SK-N-MC (cell line): Measurements from ENCODE around the gene LRP8.

Source experiments
- EZH2 ChIP-seq: fragments of 200-600 bp; sonication (generic); IDR thresholded peaks from one replicate; pipeline ENCODE4 v1.6.1; 2017; ENCODE audit warnings: antibody characterized with exemption
- FOXP2 ChIP-seq: optimal IDR thresholded peaks from 2 replicates; pipeline ENCODE3; 2011; ENCODE audit warnings: mild to moderate bottlenecking, moderate library complexity; ENCODE audit not compliant: insufficient read depth; ENCODE audit errors: extremely low read length, control extremely low read depth
- POLR2AphosphoS5 ChIP-seq: IDR thresholded peaks from 2 replicates; pipeline ENCODE4 v1.6.1; 2012; ENCODE audit warnings: mild to moderate bottlenecking, low read depth, low read length, borderline replicate concordance

DNA sequence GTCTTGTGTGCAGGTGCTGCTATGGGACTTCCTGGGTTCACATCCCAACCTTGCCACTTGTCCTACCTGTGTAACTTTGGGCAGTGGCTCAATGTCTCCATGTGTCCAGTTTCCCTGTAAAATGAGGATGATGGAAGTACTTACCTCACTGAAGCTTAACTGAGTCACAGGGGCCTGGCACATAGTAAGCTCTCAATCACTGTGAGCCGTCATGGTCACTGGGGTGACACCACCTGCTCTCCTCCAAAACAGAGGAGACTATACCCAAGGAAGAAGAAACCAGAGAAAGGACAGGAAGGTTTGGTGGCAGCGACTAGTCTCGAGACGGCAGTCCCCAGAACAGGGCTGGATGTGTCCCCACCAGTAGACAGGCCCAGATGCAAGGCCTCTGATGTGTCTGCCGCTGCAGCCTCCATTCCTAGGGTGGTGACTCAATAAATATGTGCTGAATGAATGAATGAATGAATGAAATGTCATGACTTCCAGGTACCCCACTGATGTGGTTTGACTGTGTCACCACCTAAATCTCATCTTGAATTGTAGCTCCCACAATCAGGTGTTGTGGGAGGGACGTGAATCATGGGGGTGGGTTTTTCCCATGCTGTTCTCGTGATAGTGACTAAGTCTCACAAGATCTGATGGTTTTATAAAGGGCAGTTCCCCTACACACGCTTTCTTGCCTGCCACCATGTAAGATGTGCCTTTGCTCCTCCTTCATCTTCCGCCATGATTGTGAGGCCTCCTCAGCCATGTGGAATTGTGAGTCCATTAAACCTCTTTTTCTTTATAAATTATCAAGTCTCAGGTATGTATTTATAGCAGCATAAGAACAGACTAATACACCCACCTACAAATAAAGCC is 13.0 kb upstream of the LRP8 start:
- TF ChIP-seq POLR2AphosphoS5 (no peak), EZH2 (no peak), FOXP2 (no peak)
